NCI-H82 treated with DMSO at 0.1 percent for 48 hours (cell line): ENCODE data around the gene ACSL1.

Experiments used
- DNase-seq: peaks from one replicate; lab custom pipeline; 2025; ENCODE audit not compliant: unreplicated experiment; lab: John Stamatoyannopoulos, UW

The ACSL1 gene

DNA sequence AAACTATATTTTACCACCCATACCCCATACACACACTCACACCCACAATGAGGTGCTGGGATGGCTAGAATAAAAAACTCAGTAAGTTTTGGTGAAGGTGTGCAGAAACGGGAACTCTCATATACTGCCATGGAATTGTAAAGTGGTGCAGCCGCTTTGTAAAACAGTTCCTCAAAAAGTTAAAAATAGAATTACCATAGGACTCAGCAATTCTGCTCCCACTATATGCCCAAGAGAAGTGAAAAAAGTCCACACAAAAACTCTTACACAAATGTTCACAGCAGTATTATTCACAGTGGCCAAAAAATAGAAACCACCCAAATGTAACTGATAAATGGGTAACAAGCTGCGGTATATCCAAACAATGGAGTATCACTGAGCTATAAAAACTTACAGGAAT, 98.3 kb downstream of the ACSL1 start:
- DNase-seq: no peak

DNA sequence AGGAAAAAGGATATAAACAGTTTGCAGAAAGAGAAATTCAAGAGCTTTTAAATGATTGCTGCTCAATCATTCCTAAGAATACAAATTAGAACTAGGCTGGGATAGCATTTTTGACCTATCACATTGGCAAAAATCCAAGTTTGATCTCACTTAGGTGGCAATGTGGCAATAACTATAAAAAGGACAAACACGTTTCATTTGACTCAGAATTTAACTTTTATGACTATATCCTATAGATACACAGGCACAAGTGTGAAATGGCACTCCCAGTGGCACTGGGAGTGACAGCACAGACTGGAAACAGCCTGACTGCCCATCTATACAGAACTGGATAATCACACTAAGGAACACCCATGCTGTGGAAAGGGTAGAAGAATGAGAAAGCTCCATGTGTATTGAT, 103.0 kb downstream of the ACSL1 start:
- DNase-seq: no peak

DNA sequence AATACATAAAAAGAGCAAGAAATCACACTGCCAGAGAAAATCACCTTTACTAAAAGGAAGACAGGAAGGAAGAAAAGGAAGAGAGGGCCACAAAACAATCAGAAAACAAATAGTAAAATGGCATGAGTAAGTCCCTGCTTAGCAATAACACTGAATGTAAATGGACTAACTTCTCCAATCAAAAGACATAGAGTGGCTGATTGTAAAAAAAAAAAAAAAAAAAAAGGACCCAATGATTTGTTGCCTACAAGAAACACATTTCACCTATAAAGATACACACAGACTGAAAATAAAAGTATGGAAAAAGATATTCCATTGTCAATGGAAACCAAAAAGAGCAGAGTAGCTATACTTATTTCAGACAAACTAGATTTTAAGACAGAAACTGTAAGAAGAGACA, 104.5 kb downstream of the ACSL1 start:
- no peak for DNase-seq

DNA sequence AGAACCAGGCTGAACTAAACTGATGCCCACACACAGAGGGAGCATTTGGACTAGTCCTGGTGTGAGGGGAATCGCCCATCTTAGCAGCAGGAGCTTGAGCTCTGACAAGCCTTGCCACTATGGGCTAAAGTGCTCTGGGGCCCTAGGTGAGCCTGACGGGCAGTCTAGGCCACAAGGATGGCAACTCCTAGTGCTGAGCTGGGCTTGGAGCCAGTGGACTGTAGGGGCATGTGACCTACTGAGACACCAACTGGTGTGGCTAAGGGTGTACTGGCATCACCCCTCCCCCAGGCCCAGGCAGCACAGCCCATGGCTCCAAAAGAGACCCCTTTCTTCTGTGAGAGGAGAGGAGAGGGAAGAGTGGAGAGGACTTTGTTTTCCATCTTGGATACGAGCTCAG, 106.4 kb downstream of the ACSL1 start:
- DNase-seq: no peak

DNA sequence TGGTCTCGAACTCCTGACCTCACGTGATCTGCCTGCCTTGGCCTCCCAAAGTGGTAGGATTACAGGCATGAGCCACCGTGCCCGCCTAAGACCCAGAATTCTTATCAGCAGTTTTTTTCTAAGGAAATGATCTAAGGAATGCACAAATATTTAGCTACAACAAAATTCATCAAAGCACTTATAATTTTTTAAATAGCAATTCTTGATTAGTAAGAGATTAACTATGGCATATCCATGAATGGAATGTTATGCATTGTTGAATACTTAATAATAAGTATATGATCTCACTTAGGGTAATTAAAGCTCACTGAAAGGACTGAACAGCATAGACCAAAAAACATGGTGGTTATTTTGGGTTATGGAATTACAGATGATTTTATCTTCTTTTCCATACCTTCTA, 110.2 kb downstream of the ACSL1 start:
- no peak for DNase-seq

DNA sequence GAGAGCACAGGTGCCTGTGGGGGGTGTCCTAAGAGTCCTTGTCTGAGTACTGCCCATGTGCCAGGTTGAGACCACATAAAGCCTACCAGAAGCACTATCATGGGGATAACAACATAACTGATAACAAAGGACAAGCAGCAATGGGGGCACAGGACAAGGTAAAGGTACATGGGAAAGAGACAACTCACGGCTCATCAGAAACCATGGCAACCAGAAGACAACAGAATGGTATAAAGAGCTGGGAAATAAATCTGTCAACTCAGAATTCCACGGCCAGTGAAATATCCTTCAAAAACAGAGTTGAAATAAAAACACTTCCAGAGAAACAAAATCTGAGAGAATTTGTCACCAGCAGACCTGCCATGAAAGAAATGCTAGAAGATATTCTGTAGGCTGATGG, 111.9 kb downstream of the ACSL1 start:
- DNase-seq: no peak

DNA sequence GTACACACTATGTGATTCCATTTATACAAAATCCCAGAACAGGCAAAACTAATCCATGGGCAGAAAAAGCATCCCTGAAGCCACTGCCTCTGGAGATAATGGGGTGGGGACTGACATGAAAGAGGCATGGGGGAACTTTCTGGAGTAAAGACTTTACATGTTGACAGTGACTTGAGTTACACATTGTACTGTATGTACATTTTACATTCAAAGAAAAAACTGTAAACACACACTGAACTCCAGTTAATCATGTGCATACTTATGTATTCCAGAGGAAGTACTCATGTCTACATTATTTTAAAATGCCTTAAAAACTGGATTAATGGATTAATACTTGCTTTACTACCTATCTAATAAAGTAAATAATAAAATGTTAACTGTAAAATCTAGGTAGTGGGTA, 113.4 kb downstream of the ACSL1 start:
- no peak for DNase-seq

DNA sequence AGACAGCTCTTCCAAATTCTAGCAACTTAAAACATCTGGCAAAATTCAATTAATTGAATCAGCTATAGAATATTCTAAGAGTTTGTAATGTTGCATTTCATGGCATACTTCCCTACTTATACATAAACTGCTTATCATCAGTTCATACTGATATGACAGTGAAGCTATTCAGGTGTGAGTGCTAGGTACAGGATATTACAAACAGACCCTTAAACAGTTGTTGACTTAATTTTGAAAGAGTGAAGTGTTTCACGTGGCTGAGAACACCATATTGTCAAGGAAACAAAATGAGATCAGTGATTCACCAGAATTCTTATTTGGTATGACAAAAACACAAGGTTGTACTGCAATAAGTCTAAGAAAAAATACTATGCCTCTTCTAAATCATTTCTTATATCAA, 119.3 kb downstream of the ACSL1 start:
- no peak for DNase-seq

DNA sequence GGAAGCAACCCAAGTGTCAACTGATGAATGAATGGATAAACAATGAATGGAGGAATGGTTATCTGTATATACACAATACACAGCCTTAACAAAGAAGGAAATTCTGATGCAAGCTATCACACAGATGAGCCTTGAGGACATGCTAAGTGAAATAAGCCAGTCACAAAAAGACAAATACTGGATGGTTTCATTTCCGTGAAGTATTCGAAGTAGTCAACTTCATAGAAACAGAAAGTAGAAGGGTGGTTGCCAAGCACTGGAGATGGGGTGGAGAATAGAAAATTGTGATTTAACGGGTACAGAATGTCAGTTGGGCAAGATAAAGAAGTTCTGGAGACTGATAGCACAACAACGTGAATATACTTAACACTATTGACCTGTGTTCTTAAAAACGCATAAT, 120.1 kb downstream of the ACSL1 start:
- no peak for DNase-seq
